BJ (cell line): ENCODE results near the gene SGK1. TPM values are rescaled to one million over a fixed set of nuclear protein-coding genes. Genes with fewer than 3 reads are reported as not detected.

Experiments used
- CTCF ChIA-PET: fragments of 350-600 bp; formaldehyde crosslinking; extraction: SDS; loops from one replicate; lab custom pipeline; 2021; ENCODE audit warnings: antibody characterized with exemption, inconsistent platforms; lab: Yijun Ruan, JAX
- POLR2A ChIA-PET: fragments of 300-600 bp; sonication (Branson Sonifier 250); formaldehyde crosslinking; extraction: SDS; loops from one replicate; lab custom pipeline; 2021; ENCODE audit warnings: antibody characterized with exemption; lab: Charles Lee
- DNase-seq: peaks from one replicate; pipeline ENCODE4 v3.0.0-alpha.2; 2011; ENCODE audit warnings: low read depth
- H3K27me3 ChIP-seq: 2 replicates; pipeline ENCODE4 v1.6.0; 2011; ENCODE audit warnings: low read length; ENCODE audit not compliant: control insufficient read depth, insufficient read depth
- H3K36me3 ChIP-seq: 2 replicates; pipeline ENCODE4 v1.5.1; 2011; ENCODE audit warnings: low read length; ENCODE audit not compliant: control insufficient read depth, insufficient read depth
- H3K4me3 ChIP-seq: 2 replicates; pipeline ENCODE4 v1.5.1; 2011; ENCODE audit warnings: low read depth, mild to moderate bottlenecking, control low read depth, low read length
- polyA plus RNA-seq: library from polyadenylated mRNA; depleted of rRNA; stranded (reverse); fragments of >200 nt; gene quantifications from 2 replicates; pipeline ENCODE4 v1.2.3, GENCODE V29; 2011
- TF ChIP-seq, protein P1 (sequence below): IDR thresholded peaks from 2 replicates; pipeline ENCODE4 v1.5.1; 2011; ENCODE audit warnings: low read depth, mild to moderate bottlenecking, control low read depth, inconsistent platforms, low read length, moderate library complexity; ENCODE audit not compliant: insufficient read depth

Gene SGK1
- polyA plus RNA-seq, 1 experiment, result 179 TPM

DNA sequence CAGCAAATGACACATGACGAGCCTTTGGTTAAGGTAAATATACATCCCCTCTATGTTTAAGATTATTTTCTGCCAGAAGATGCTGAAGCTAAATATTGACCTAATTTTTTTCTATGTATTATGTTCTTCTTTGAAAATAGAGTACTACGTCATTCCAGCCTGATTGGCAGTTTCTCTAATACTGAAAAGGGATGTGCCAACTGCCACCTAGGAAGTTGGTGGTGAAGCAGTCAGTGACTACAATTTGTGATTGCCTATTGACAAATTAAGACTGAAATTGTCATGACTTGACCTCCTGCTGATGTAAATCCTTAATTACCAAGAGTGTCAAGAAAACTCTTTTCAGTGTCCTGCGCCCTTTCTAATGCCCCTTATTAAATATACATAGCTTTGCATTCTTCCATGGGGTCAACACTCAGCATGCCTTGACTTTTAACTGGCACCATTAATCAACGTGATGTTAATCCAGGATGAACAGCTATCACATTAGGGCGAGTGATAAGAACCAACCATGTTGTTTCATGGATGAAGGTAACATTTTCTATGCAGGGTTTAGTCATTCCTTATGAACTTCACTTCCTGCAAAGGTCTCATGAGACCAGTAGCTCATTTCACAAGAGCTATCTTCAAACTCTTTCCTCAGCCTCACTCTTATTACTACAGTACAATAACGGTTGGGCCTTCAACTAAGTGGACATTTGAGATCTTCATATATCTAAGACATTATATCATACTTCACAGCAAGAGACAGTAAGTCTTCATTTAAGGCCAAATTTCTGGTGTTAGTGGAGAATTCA lies 22.5 kb upstream of the SGK1 start:
- CTCF ChIA-PET, result interaction anchor here (1.8 kb wide), 1 partner anchor 10 kb away, joined by 5 read pairs; no protein-coding TSS in a partner anchor
- TF ChIP-seq, protein P1, sequence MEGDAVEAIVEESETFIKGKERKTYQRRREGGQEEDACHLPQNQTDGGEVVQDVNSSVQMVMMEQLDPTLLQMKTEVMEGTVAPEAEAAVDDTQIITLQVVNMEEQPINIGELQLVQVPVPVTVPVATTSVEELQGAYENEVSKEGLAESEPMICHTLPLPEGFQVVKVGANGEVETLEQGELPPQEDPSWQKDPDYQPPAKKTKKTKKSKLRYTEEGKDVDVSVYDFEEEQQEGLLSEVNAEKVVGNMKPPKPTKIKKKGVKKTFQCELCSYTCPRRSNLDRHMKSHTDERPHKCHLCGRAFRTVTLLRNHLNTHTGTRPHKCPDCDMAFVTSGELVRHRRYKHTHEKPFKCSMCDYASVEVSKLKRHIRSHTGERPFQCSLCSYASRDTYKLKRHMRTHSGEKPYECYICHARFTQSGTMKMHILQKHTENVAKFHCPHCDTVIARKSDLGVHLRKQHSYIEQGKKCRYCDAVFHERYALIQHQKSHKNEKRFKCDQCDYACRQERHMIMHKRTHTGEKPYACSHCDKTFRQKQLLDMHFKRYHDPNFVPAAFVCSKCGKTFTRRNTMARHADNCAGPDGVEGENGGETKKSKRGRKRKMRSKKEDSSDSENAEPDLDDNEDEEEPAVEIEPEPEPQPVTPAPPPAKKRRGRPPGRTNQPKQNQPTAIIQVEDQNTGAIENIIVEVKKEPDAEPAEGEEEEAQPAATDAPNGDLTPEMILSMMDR, result no peak

DNA sequence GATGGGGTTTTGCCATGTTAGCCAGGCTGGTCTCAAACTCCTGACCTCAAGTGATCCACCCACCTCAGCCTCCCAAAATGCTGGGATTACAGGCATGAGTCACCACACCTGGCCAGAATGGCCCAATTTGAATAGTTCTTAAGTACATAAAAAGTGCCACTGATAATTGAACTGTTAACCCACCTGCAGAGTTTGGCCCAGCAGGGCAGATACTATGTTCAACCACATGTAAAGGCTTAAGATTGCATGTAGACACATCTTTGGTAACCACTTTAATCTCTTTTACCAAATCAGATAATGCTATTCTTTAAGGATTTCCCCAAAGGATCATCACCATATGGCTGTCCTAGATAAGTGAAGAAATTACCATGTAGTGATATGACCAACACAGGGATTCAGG lies 21.3 kb upstream of the SGK1 start:
- POLR2A ChIA-PET, result no interaction called here
- CTCF ChIA-PET, result interaction anchor here (1.8 kb wide), 1 partner anchor 11 kb away, joined by 5 read pairs; no protein-coding TSS in a partner anchor
- Histone ChIP-seq H3K27me3 (no peaks in the 10 kb centered on the region), H3K4me3 (no peak overlapping the region), H3K36me3 (no peaks in the 10 kb centered on the region)
- no peak for DNase-seq
- TF ChIP-seq, protein P1, result no peak

More for the DNA sequence above, 22.5 kb upstream of the SGK1 start:
- POLR2A ChIA-PET, result no interaction called here
- H3K27me3 ChIP-seq, result no peaks in the 10 kb centered on the region
- DNase-seq, result no peak
- H3K36me3 ChIP-seq, result no peaks in the 10 kb centered on the region
- no peak overlapping the region for H3K4me3 ChIP-seq

DNA sequence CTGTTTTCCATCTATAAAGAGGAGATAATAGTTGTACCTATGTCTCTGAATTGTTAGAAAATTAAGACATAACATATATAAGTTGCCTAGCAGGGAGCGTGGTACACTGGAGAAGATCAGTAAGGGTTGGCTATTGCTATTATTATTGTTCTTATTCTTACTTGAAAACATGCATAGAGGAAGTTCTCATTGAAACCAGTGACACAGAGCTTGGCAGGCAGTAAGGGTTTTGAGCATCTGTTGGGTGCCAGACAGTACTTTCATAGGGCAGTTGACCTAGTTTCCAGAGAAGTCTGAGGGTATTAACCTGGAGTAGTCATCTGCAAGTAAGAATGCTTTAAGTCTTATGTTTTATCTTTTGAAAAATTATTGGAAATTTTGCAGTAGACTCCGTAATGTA lies 13.3 kb upstream of the SGK1 start:
- H3K27me3 ChIP-seq, result no peaks in the 10 kb centered on the region
- POLR2A ChIA-PET, result no interaction called here
- no peak overlapping the region for H3K4me3 ChIP-seq
- CTCF ChIA-PET, result no interaction called here
- TF ChIP-seq, protein P1, result no peak
- no peaks in the 10 kb centered on the region for H3K36me3 ChIP-seq
- DNase-seq, result no peak

DNA sequence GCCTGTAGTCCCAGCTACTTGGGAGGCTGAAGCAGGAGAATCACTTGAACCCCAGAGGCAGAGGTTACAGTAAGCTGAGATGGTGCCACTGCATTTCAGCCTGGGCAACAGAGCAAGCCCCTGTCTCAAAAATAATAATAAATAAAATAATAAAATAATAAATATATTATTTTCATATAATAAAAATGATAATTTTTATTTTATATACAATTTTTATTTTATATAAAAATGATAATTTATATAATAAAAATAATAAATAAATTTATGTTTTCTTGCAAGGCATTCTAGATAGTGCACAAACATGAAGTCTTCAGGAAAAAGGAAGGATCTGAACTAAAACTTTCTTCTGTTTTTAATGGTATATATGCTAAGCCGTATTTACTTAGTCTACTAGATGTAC lies 12.6 kb upstream of the SGK1 start:
- ChIA-PET CTCF (no interaction called here), POLR2A (no interaction called here)
- Histone ChIP-seq H3K36me3 (no peaks in the 10 kb centered on the region), H3K4me3 (no peak overlapping the region), H3K27me3 (no peaks in the 10 kb centered on the region)
- DNase-seq, result no peak
- TF ChIP-seq, protein P1, result no peak

DNA sequence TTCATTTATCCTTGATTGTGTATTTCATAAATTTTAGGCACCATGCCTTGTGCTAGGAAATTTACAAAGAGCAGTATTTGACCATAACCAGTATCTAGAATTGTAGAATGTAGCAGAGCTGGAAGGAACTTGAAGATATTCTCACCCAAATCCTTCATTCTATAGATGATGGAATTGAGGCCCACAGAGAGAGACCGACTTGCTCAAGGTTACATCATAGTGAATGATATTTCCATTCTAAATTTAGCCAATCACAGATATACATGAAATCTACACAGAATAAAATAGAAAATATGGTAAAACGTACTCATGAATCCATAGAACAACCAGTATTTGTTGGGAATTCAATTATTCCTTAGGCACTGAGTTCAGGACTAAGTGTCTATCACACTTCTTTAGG lies 10.9 kb upstream of the SGK1 start:
- Histone ChIP-seq H3K36me3 (no peaks in the 10 kb centered on the region), H3K27me3 (no peaks in the 10 kb centered on the region), H3K4me3 (no peak overlapping the region)
- DNase-seq, result no peak
- ChIA-PET POLR2A (no interaction called here), CTCF (no interaction called here)
- TF ChIP-seq, protein P1, result no peak
